HG03045 (cell line): ENCODE measurements around the gene POU2AF2.
A peak's percentile ranks its signal among the peaks of the same experiment; 100 is the strongest.
"Not testable (repeated sequence)": the region's sequence is repeated elsewhere in the genome, so short reads cannot be mapped to it uniquely, and the experiment has no call there.

Experiments
- ATAC-seq: cut with Tn5 transposase; IDR thresholded peaks from one replicate; pipeline ENCODE4 v1.9.1; 2021; ENCODE audit warnings: mild to moderate bottlenecking, moderate library complexity; ENCODE audit not compliant: unreplicated experiment

POU2AF2 gene

DNA sequence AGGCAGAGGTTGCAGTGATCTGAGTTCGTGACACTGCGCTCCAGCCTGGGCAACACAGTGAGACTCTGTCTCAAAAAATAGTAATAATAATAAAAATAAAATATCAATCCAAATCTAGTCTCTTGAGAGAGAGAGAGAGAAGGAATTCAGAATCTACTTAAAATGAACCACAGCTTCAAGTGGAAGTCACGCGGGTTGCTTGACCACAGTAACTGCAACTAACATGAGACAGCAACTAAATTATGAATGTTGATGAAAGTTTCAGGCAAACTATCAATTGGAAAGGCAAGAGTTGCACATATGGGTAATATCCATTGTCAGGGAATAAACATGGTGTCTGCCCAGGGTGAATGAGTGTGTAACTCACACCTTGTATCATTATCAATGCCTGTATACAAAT lies 12.5 kb downstream of the POU2AF2 start:
- ATAC-seq = no peak

DNA sequence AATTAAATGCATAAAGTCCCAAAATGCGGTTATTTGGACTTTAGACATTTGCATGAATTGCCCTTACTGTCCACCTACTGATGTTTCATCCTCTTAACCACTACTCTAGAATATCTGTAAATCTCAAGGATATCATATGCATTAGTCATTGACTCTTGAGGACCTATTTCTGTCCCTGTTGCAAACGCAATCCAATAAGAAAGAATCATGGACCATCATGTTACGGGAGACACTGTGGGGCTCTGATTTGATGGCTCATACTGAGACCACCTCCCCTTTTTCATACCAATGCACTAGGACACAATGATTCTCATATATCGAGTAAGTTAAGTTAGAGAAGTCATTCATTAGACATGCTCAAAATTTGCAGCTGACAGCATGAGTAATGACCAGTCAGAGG lies 14.4 kb downstream of the POU2AF2 start:
- ATAC-seq = no peak

DNA sequence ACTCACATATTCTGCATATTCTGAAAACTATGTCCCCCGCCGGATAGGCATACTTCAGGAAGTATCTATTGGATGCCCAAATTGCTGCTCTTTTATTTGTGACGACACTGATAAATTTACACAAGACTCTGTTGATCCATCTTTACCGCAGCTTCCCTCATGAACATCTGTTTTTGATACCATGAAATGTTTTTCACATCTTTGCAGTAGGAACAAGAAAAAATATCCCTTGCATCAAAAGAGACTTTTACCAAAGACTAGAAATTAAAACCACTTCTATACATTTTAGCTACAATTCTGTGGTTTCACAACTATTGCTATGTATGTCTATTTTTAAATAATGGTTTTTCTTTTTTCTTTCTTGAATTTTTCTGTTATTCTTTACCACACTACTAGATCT lies 15.3 kb downstream of the POU2AF2 start:
- ATAC-seq = no peak

DNA sequence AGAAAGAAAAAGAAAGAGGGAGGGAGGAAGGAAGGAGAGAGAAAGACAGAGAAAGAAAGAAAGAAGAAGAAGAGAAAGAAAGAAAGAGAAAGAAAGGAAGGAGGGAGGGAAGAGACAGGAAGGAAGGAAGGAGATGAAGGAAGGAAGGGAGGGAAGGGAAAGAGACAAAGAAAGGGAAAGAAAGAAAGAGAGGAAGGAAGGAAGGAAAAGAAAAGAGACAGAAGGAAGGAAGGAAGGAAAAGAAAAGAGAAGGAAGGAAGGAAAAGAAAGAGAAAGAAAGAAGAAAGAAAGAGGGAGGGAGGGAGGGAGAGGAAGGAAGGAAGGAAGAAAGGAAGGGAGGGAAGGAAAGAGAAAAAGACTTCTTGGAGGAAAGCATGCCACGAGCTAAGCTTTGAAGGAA lies 19.1 kb downstream of the POU2AF2 start:
- no peak for ATAC-seq

DNA sequence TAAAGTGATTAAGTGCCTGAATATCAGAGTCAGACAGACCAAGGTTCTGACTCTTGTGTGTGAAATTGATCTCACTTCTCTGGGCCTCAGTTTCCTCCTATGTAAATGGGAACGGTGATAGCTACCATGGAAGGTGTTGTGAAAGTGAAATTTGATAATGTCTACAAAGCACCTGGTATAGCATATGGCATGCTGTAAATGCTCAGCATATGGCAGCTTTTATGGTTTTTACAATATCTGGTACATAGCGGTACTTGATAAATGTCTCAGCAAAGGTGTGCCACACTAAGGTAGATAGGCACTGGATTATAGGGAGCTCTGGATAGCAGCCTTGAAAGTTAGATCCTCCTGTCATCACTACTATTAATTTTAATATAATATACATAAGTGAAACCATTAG lies 19.9 kb downstream of the POU2AF2 start:
- no peak for ATAC-seq

GRCh38 chr11:111268303-111268702 lies 22.8 kb downstream of the POU2AF2 start:
- not testable (repeated sequence) for ATAC-seq

- ATAC-seq = no peak
Measured at GRCh38 chr11:111269146-111269868, 23.8 kb downstream of the POU2AF2 start.

DNA sequence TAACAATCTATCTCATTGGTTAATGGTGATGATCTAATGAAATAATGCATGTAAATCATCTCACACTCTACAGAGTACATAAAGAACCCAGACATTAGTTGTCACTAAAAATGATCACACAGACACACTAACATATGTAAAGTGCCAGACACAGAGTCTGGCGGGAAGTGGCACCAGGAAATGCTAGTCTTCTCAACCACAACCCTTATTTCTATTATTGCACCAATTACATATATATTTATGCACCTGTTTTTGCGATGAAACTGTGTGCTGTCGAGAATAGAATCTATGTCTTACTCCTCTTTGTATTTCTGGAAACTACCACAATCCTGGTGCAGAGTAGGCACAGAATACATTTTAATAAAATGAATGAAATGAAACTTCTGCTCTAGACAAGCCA lies 26.9 kb downstream of the POU2AF2 start:
- no peak for ATAC-seq

- ATAC-seq = no peak
Measured at GRCh38 chr11:111282562-111283075, 37.1 kb downstream of the POU2AF2 start.

GRCh38 chr11:111283945-111284481 lies 38.5 kb downstream of the POU2AF2 start:
- no peak for ATAC-seq

DNA sequence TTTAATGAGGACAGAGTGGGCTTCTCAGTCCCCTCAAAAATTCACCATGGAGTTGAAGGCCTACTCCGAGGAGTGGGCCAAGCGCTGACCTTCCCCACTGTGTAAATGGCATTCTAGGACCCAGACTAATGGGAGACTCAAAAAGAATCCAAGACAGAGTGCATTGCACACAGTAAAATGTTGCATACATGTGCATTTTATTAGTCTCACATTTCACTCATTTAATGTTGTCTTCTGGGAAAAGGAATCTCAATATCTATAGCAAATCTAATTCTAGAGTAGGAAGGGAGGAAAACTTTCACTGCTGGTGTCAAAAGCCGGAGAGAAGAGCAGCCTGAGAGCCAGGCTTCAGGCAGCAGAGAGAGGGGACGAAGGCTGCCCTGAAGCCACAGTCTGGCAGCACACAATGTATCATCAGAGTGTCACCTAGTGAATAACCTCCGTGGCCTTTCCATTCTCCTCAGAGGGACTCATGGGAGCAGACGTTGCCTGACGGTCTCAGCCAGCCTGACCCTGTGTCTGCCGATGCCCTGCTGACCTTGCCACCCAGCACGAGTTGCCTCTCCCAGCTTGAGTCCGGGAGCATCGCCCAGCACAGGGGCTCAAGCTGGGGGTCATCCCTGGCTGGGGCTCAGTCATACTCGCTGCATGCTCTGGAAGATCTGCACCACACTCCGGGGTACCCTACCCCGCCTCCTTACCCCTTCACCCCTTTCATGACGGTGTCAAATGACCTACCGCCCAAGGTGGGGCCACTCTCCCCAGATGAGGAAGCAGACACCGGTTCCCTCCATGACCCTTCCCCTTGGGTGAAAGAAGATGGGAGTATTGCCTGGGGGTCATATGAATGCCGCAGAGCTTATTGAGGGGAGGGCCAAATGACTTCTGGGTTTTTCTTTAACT lies 39.9 kb downstream of the POU2AF2 start:
- ATAC-seq = no peak

GRCh38 chr11:111291764-111292163 lies 46.2 kb downstream of the POU2AF2 start:
- ATAC-seq = no peak

- ATAC-seq = not testable (repeated sequence)
Measured at GRCh38 chr11:111292408-111292807, 46.9 kb downstream of the POU2AF2 start.

- no peak for ATAC-seq
Measured at GRCh38 chr11:111296196-111296595, 50.7 kb downstream of the POU2AF2 start.

- no peak for ATAC-seq
Measured at GRCh38 chr11:111297696-111298095, 52.2 kb downstream of the POU2AF2 start.

- peak; percentile 40 for ATAC-seq
Measured at GRCh38 chr11:111298413-111299100, 53.0 kb downstream of the POU2AF2 start, which contains the start of gene POU2AF3. Gene POU2AF3 (plus strand): TSS chr11:111298546. CDS start chr11:111298582, 36 bp downstream.

DNA sequence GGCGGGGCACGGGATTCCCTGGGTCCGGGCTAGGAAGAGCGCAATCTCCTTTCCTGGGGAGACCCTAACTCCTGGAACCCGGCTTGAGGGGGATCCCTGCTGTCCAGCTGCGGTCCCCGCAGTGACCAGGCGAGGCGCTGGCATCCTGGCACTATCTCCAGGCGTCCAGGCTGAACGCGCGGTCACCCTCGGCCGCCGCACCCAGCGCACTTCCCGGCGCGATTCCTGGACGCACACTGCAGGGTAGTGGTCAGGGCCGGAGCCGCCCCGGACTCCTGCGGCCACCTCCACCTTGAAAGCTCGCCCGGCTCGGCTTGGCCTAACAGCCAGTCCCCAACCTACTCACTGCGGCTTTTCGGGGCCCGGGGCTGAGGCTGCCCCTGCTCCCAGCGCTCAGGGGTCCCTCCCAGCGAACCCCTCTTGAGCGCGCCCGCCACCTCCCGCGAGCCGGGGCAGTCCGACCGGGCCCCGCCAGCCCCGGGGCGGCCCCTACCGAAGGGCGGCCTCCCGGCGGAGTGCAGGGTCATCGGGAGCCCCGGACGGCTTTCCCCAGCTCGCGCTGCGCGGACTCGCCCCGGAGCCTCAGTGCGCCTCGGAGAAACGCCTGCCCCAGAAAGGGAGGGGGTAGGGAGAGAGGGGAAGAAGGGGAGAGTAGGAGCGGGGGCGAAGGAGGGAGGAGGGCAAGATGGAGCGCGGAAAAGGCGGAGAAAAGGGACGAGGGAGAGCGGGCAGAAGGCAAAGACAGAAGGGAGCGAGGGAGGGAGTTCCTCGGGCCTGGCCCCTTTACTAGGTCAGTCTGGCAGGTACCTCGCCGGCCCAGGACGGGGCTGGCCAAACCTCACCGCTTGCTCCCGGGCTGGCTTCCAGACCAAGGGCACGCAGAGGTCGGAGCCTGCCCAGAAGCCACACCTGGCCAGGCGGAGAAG lies 53.8 kb downstream of the POU2AF2 start:
- peak; percentile 69 for ATAC-seq

- ATAC-seq = no peak
Measured at GRCh38 chr11:111300569-111300968, 55.0 kb downstream of the POU2AF2 start.

GRCh38 chr11:111301004-111301841 lies 55.7 kb downstream of the POU2AF2 start:
- ATAC-seq = no peak
